CD8-positive, alpha-beta memory T cell (primary cell): ENCODE data around the gene EMC7. TPM values are rescaled to one million over a fixed set of nuclear protein-coding genes. Genes with fewer than 3 reads are reported as not detected.

Experiments used
- CTCF ChIA-PET: fragments of 350-600 bp; sonication (Branson Sonifier 250); formaldehyde crosslinking; loops from one replicate; lab custom pipeline; 2021; ENCODE audit warnings: antibody characterized with exemption; lab: Charles Lee
- POLR2A ChIA-PET: fragments of 350-600 bp; sonication (Branson Sonifier 250); formaldehyde crosslinking; loops from one replicate; lab custom pipeline; 2021; ENCODE audit warnings: antibody characterized with exemption; lab: Charles Lee
- DNase-seq, 5 donors: peaks; one replicate each; pipeline versions ENCODE4 v3.0.0 to v3.0.0-alpha.2; 2020 to 2022; ENCODE audit warnings: mixed read lengths in 1 of 5
- H3K27ac ChIP-seq: one replicate; pipeline ENCODE4 v1.7.0; 2013; ENCODE audit warnings: low read depth, mild to moderate bottlenecking, low read length, moderate library complexity
- H3K27me3 ChIP-seq: 2 replicates; pipeline ENCODE4 v1.7.0; 2013; ENCODE audit warnings: low read length, mild to moderate bottlenecking; ENCODE audit not compliant: insufficient read depth, poor library complexity, severe bottlenecking
- H3K36me3 ChIP-seq: 2 replicates; pipeline ENCODE4 v1.7.0; 2013; ENCODE audit warnings: mild to moderate bottlenecking, low read length, moderate library complexity; ENCODE audit not compliant: insufficient read depth
- H3K4me1 ChIP-seq: 2 replicates; pipeline ENCODE4 v1.7.0; 2013; ENCODE audit warnings: mild to moderate bottlenecking, low read length, moderate library complexity; ENCODE audit not compliant: insufficient read depth
- H3K4me3 ChIP-seq: 2 replicates; pipeline ENCODE4 v1.7.0; 2013; ENCODE audit warnings: mild to moderate bottlenecking, low read length
- H3K9me3 ChIP-seq: 2 replicates; pipeline ENCODE4 v1.7.0; 2013; ENCODE audit warnings: mild to moderate bottlenecking, low read length
- H3K27ac Mint-ChIP-seq, 8 donors: one replicate each; pipeline ENCODE4 v1.8.0; 2020 to 2021; ENCODE audit warnings: mixed read lengths in 8 of 8, mild to moderate bottlenecking in 6 of 8, inconsistent platforms in 3 of 8, moderate library complexity in 3 of 8
- H3K27me3 Mint-ChIP-seq, 2 donors: one replicate each; pipeline ENCODE4 v1.8.0; 2020 to 2021; ENCODE audit warnings: mixed read lengths in 2 of 2, mild to moderate bottlenecking in 1 of 2, moderate library complexity in 1 of 2
- H3K36me3 Mint-ChIP-seq, 3 donors: one replicate each; pipeline ENCODE4 v1.8.0; 2020 to 2021; ENCODE audit warnings: mixed read lengths in 3 of 3, inconsistent platforms in 1 of 3, mild to moderate bottlenecking in 1 of 3
- H3K4me1 Mint-ChIP-seq, 3 donors: one replicate each; pipeline ENCODE4 v1.8.0; 2020 to 2021; ENCODE audit warnings: mixed read lengths in 3 of 3, inconsistent platforms in 1 of 3, mild to moderate bottlenecking in 1 of 3
- H3K4me3 Mint-ChIP-seq, 7 donors: one replicate each; pipeline ENCODE4 v1.8.0; 2020 to 2021; ENCODE audit warnings: mixed read lengths in 7 of 7, mild to moderate bottlenecking in 6 of 7, moderate library complexity in 4 of 7, inconsistent platforms in 2 of 7
- H3K9me3 Mint-ChIP-seq, 5 donors: one replicate each; pipeline ENCODE4 v1.8.0; 2020 to 2022; ENCODE audit warnings: mixed read lengths in 5 of 5, mild to moderate bottlenecking in 3 of 5, moderate library complexity in 2 of 5, inconsistent platforms in 1 of 5
- polyA plus RNA-seq: library from polyadenylated mRNA; unstranded; fragments of 300-500 nt; fragmentation: Illumina TruSeq; gene quantifications from one replicate; pipeline ENCODE4 v1.2.3, GENCODE V29; 2021
- total RNA-seq, 2 experiments: library from RNA; stranded (reverse); gene quantifications; one replicate each; pipeline ENCODE4 v1.2.3, GENCODE V29; 2021

The EMC7 gene
- total and polyA plus RNA-seq, 3 experiments from 2014 or later = 75.0 to 128 (median 78.9) TPM

DNA sequence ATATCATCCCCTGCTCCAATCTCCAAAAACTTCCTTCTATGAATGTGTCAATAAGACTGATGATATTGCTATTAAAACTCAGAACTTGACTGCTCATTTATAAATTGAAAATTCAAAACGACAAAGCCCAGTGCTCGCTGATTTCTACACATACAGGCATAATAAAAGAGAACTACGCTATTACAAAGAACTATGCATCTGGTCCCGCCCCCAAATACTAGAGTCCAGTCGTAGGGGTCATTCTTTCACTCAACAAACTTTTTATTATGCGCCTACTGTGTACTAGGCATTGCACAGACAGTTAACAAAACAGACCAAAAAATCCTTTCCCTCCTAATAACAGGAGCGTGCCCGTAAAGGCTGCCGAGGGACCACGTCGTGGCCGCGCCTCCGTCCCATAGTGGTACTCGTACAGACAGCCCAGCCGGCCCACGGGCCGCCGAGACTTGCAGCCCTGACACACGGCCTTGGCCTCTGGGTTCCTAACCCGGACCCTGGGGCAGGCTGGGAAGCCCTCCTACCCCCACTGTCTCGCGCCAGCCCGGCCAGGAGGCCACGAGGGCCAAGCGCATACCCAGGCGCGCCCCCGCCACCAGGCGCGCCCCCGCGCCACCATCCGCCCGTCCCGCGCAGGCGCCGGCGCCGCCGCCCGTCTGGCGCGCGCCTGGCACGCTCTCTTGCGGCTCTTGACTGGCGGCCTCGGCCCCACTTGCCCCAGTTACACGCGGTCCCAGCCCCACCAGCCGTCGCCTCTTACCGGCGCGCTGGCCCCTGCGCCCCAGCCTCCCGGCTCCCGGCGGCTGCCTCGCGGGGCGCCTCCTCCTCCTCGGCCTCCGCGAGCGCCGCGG, 63.4 kb downstream of the EMC7 start:
- peaks cover 0 to 2% (median 0%) of the 10 kb centered on the region in 3 donors for H3K36me3 Mint-ChIP-seq
- H3K4me1 Mint-ChIP-seq = peaks cover 17 to 22% (median 19%) of the 10 kb centered on the region in 3 donors
- no peaks in the 10 kb centered on the region for H3K9me3 ChIP-seq
- no peaks in the 10 kb centered on the region for H3K27me3 ChIP-seq
- H3K27me3 Mint-ChIP-seq = no peaks in the 10 kb centered on the region
- no peaks in the 10 kb centered on the region for H3K9me3 Mint-ChIP-seq
- H3K4me3 Mint-ChIP-seq = peak overlapping the region; percentile 89 to 96 (median 94)
- ChIA-PET CTCF (interaction anchor here (0.7 kb wide), 1 partner anchor 25 kb away, joined by 3 read pairs; no protein-coding TSS in a partner anchor), POLR2A (interaction anchor here (1.0 to 1.1 kb wide), 2 partner anchors 64 to 305 kb away, joined by 4 to 7 read pairs; partner anchors contain the start of genes EMC7, NOP10, NUTM1 and PGBD4)
- peak overlapping the region; percentile 65 for H3K27ac ChIP-seq
- peak overlapping the region; percentile 84 to 98 (median 98) for H3K27ac Mint-ChIP-seq
- peaks cover 7% of the 10 kb centered on the region for H3K4me1 ChIP-seq
- DNase-seq = peak; percentile 47 to 79 (median 70)
- H3K36me3 ChIP-seq = no peaks in the 10 kb centered on the region
- peak overlapping the region; percentile 97 for H3K4me3 ChIP-seq

Other genes with a start within 250 kb of the EMC7 start
- gene CHRM5, start 133.4 kb downstream of the EMC7 start, total RNA-seq = not detected
- not detected for gene CHRM5, start 133.4 kb downstream of the EMC7 start, polyA plus RNA-seq
- gene AVEN, start 62.7 kb downstream of the EMC7 start, total RNA-seq = 10 to 100 TPM; 23.0 to 24.6 TPM
- gene AVEN, start 62.7 kb downstream of the EMC7 start, polyA plus RNA-seq = 9.6 TPM
- 1 to 10 TPM; 2.8 to 3.2 TPM for gene PGBD4, start 221 bp upstream of the EMC7 start, total RNA-seq
- gene PGBD4, start 221 bp upstream of the EMC7 start, polyA plus RNA-seq = 1.4 TPM
- 10 to 100 TPM; 42.2 to 43.8 TPM for gene KATNBL1, start 108.2 kb upstream of the EMC7 start, total RNA-seq
- gene KATNBL1, start 108.2 kb upstream of the EMC7 start, polyA plus RNA-seq = 29.0 TPM
- gene EMC4, start 123.2 kb upstream of the EMC7 start, total RNA-seq = 100 to 1,000 TPM; 115 TPM
- gene EMC4, start 123.2 kb upstream of the EMC7 start, polyA plus RNA-seq = 199 TPM
- gene SLC12A6, start 235.9 kb upstream of the EMC7 start, total RNA-seq = 10 to 100 TPM; 19.2 to 20.6 TPM
- gene SLC12A6, start 235.9 kb upstream of the EMC7 start, polyA plus RNA-seq = 7.1 TPM
- 100 to 1,000 TPM; 284 to 292 TPM for gene NOP10, start 241.3 kb upstream of the EMC7 start, total RNA-seq
- 294 TPM for gene NOP10, start 241.3 kb upstream of the EMC7 start, polyA plus RNA-seq
- gene NUTM1, start 241.5 kb upstream of the EMC7 start, total RNA-seq = not detected
- gene NUTM1, start 241.5 kb upstream of the EMC7 start, polyA plus RNA-seq = not detected